Trophoblast cell (in vitro differentiated cells and primary cell): Measurements from ENCODE around the gene ATXN7L3B.
A peak's percentile ranks its signal among the peaks of the same experiment; 100 is the strongest.

Experiments used
- DNase-seq, 2 donors: peaks; one replicate each; pipeline ENCODE4 v3.0.0-alpha.2; 2016
- H2AFZ ChIP-seq: 2 replicates; pipeline ENCODE4 v1.6.1; 2013; ENCODE audit warnings: low read length, moderate library complexity, mild to moderate bottlenecking; ENCODE audit not compliant: insufficient read depth, poor library complexity
- H2AK5ac ChIP-seq: 2 replicates; pipeline ENCODE4 v1.6.1; 2013; ENCODE audit warnings: mild to moderate bottlenecking, low read length
- H2BK120ac ChIP-seq: 2 replicates; pipeline ENCODE4 v1.6.1; 2013; ENCODE audit warnings: low read length, mild to moderate bottlenecking, moderate library complexity; ENCODE audit not compliant: insufficient read depth, poor library complexity
- H2BK12ac ChIP-seq: 2 replicates; pipeline ENCODE4 v1.6.1; 2013; ENCODE audit warnings: mild to moderate bottlenecking, low read length, moderate library complexity
- H2BK5ac ChIP-seq: 2 replicates; pipeline ENCODE4 v1.6.1; 2013; ENCODE audit warnings: low read length, low read depth, moderate library complexity, mild to moderate bottlenecking; ENCODE audit not compliant: poor library complexity
- H3K14ac ChIP-seq: 2 replicates; pipeline ENCODE4 v1.6.1; 2013; ENCODE audit warnings: mild to moderate bottlenecking, low read length
- H3K18ac ChIP-seq: 2 replicates; pipeline ENCODE4 v1.6.1; 2013; ENCODE audit warnings: mild to moderate bottlenecking, low read length
- H3K23ac ChIP-seq: 2 replicates; pipeline ENCODE4 v1.6.1; 2013; ENCODE audit warnings: low read length
- H3K27ac ChIP-seq: 2 replicates; pipeline ENCODE4 v1.5.1; 2013; ENCODE audit warnings: low read depth, mild to moderate bottlenecking, inconsistent platforms, low read length, moderate library complexity
- H3K27me3 ChIP-seq: 2 replicates; pipeline ENCODE4 v1.6.1; 2013; ENCODE audit warnings: inconsistent platforms, mild to moderate bottlenecking, low read length, moderate library complexity; ENCODE audit not compliant: insufficient read depth
- H3K36me3 ChIP-seq, 2 experiments: 1 replicate in 1 of 2; 2 replicates in 1 of 2; pipeline ENCODE4 v1.6.1; 2013; ENCODE audit warnings: low read length in 2 of 2, mild to moderate bottlenecking in 2 of 2, moderate library complexity in 1 of 2; ENCODE audit not compliant: insufficient read depth in 2 of 2, control insufficient read depth in 1 of 2
- H3K4ac ChIP-seq: 2 replicates; pipeline ENCODE4 v1.6.1; 2013; ENCODE audit warnings: low read depth, mild to moderate bottlenecking, low read length, moderate library complexity
- H3K4me1 ChIP-seq, 2 experiments: 1 replicate in 1 of 2; 2 replicates in 1 of 2; pipeline ENCODE4 v1.6.1; 2013; ENCODE audit warnings: low read length in 2 of 2, mild to moderate bottlenecking in 2 of 2, moderate library complexity in 1 of 2; ENCODE audit not compliant: insufficient read depth in 2 of 2, control insufficient read depth in 1 of 2
- H3K4me2 ChIP-seq: 2 replicates; pipeline ENCODE4 v1.6.1; 2013; ENCODE audit warnings: inconsistent platforms, mild to moderate bottlenecking, low read length, moderate library complexity
- H3K4me3 ChIP-seq: 2 replicates; pipeline ENCODE4 v1.5.1; 2013; ENCODE audit warnings: mild to moderate bottlenecking, low read depth, low read length, inconsistent platforms
- H3K79me1 ChIP-seq: one replicate; pipeline ENCODE4 v1.6.1; 2013; ENCODE audit warnings: low read length
- H3K79me2 ChIP-seq: 2 replicates; pipeline ENCODE4 v1.6.1; 2013; ENCODE audit warnings: low read length, mild to moderate bottlenecking; ENCODE audit not compliant: control insufficient read depth, insufficient read depth, poor library complexity
- H3K9ac ChIP-seq: 2 replicates; pipeline ENCODE4 v1.6.1; 2013; ENCODE audit warnings: mild to moderate bottlenecking, low read length
- H3K9me3 ChIP-seq: 2 replicates; pipeline ENCODE4 v1.6.1; 2013; ENCODE audit warnings: low read depth, mild to moderate bottlenecking, control low read depth, inconsistent platforms, low read length; ENCODE audit not compliant: insufficient read depth
- H4K12ac ChIP-seq: 2 replicates; pipeline ENCODE4 v1.6.1; 2013; ENCODE audit warnings: low read depth, mild to moderate bottlenecking, low read length, moderate library complexity
- H4K8ac ChIP-seq: 2 replicates; pipeline ENCODE4 v1.6.1; 2013; ENCODE audit warnings: low read depth, mild to moderate bottlenecking, low read length, moderate library complexity
- H4K91ac ChIP-seq: one replicate; pipeline ENCODE4 v1.6.1; 2013; ENCODE audit warnings: low read depth, mild to moderate bottlenecking, low read length, moderate library complexity
- WGBS: extraction: QIAGEN DNeasy Blood & Tissue Kit; methylation state at CpG from one replicate; pipeline ENCODE4 v1.1.7; 2013; ENCODE audit warnings: missing lambda C conversion rate; ENCODE audit not compliant: insufficient read length, insufficient coverage; ENCODE audit errors: extremely low coverage; 5-methylcytosine and 5-hydroxymethylcytosine counted together

The ATXN7L3B gene

GRCh38 chr12:74539261-74539660 is 1.6 kb downstream of the ATXN7L3B start:
- Histone ChIP-seq H2AK5ac (no peak overlapping the region), H4K8ac (no peak overlapping the region), H3K14ac (no peak overlapping the region), H2BK120ac (no peak overlapping the region), H3K27ac (no peak overlapping the region), H3K79me2 (peaks cover 18% of the 10 kb centered on the region), H4K91ac (no peak overlapping the region), H3K4me3 (no peak overlapping the region), H3K36me3 (peaks cover 2% of the 10 kb centered on the region in 2 experiments), H3K9me3 (no peaks in the 10 kb centered on the region), H3K4ac (peak overlapping the region; percentile 71), H3K9ac (no peak overlapping the region), H3K18ac (no peak overlapping the region), H3K79me1 (peaks cover 6% of the 10 kb centered on the region), H3K23ac (no peak overlapping the region), H3K27me3 (no peaks in the 10 kb centered on the region), H3K4me2 (peak overlapping the region; percentile 61), H2BK12ac (no peak overlapping the region), H3K4me1 (peaks cover 5 to 12% of the 10 kb centered on the region in 2 experiments), H2BK5ac (no peak overlapping the region), H2AFZ (no peak overlapping the region), H4K12ac (no peak overlapping the region)
- DNase-seq: no peak
- WGBS: no CpG with 5 or more reads among the region's 4 CpGs

DNA sequence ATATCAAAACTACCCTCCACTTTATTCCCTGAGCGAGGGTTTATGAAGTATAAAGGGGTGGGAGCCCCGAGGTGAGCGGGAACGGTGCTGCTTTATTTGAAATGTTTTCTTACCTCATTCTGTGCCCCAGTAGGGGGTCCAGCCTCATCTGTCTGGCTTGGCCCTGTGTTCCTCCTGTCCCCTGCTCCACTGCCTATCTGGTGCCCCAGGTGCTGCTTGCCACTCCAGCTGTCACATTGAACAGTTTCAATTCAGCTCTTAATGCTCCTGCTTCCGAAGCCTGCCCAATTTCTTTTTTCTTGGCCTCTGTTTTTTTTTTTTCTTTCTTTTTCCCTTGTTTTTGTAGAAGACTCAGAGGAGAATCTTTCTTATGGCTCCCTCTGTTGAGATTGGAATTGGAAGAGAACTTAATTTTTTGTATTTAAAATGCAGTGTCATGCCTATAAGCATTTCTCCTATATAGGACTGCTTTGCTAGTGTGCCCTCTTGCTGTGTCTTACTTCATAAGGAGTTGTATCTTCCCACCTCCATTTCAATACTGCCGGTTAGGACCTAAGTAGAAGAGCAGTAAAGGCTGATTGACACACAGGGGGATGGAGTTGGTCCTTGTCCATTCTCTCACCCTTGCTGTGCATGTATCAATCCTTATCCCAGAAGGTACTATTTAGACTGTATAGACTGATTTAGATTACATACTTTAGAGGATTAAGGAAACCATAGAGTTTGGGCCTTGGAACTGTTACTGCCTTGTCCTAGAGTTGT is 2.3 kb downstream of the ATXN7L3B start:
- no peak overlapping the region for H3K9ac ChIP-seq
- no peak overlapping the region for H2BK5ac ChIP-seq
- H3K27me3 ChIP-seq: no peaks in the 10 kb centered on the region
- H4K8ac ChIP-seq: no peak overlapping the region
- H2BK12ac ChIP-seq: no peak overlapping the region
- no peaks in the 10 kb centered on the region for H3K9me3 ChIP-seq
- peaks cover 5 to 12% of the 10 kb centered on the region in 2 experiments for H3K4me1 ChIP-seq
- H3K4me3 ChIP-seq: no peak overlapping the region
- peaks cover 18% of the 10 kb centered on the region for H3K79me2 ChIP-seq
- no peak overlapping the region for H3K27ac ChIP-seq
- peak overlapping the region; percentile 71 for H3K4ac ChIP-seq
- DNase-seq: no peak
- H4K12ac ChIP-seq: no peak overlapping the region
- peaks cover 6% of the 10 kb centered on the region for H3K79me1 ChIP-seq
- H3K18ac ChIP-seq: no peak overlapping the region
- peak overlapping the region; percentile 61 for H3K4me2 ChIP-seq
- H2AFZ ChIP-seq: no peak overlapping the region
- H4K91ac ChIP-seq: no peak overlapping the region
- no CpG with 5 or more reads among the region's 6 CpGs for WGBS
- H2AK5ac ChIP-seq: no peak overlapping the region
- H3K14ac ChIP-seq: no peak overlapping the region
- H3K23ac ChIP-seq: no peak overlapping the region
- H2BK120ac ChIP-seq: no peak overlapping the region
- H3K36me3 ChIP-seq: peaks cover 2% of the 10 kb centered on the region in 2 experiments

GRCh38 chr12:74541074-74541473 is 3.4 kb downstream of the ATXN7L3B start:
- Histone ChIP-seq H2BK120ac (no peak overlapping the region), H3K79me2 (peaks cover 18% of the 10 kb centered on the region), H4K8ac (no peak overlapping the region), H3K79me1 (peaks cover 6% of the 10 kb centered on the region), H3K36me3 (peaks cover 2% of the 10 kb centered on the region in 2 experiments), H3K14ac (no peak overlapping the region), H3K27ac (no peak overlapping the region), H3K18ac (no peak overlapping the region), H3K4me3 (no peak overlapping the region), H3K4me1 (peaks cover 5 to 12% of the 10 kb centered on the region in 2 experiments), H4K91ac (no peak overlapping the region), H3K4ac (peak overlapping the region; percentile 15), H2BK12ac (no peak overlapping the region), H4K12ac (no peak overlapping the region), H3K9ac (no peak overlapping the region), H2AK5ac (no peak overlapping the region), H2AFZ (no peak overlapping the region), H3K27me3 (no peaks in the 10 kb centered on the region), H3K23ac (no peak overlapping the region), H3K9me3 (no peaks in the 10 kb centered on the region), H2BK5ac (no peak overlapping the region), H3K4me2 (no peak overlapping the region)
- WGBS: no CpG with 5 or more reads among the region's 3 CpGs
- DNase-seq: no peak

DNA sequence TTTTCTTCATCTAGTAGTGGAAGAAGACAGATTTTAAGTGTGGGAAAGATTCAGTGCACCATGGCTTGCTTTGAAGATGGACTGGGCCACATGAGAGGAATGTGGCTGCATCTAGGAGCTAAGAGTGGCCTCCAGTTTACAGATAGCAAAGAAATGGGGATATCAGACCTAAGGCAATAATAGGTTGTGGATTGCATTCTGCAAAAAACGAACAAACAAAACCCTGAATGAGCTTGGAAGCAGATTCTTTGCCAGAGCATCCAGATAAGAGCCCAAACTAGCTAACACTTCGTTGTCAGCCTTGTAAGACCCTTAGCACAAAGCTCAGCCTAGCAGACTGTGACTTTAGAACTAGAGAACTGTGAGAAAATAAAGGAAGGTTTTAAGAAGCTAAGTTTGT is 9.6 kb downstream of the ATXN7L3B start:
- no peaks in the 10 kb centered on the region for H3K36me3 ChIP-seq
- H3K79me1 ChIP-seq: no peaks in the 10 kb centered on the region
- no peaks in the 10 kb centered on the region for H3K27me3 ChIP-seq
- H3K27ac ChIP-seq: no peak overlapping the region
- H3K9me3 ChIP-seq: no peaks in the 10 kb centered on the region
- no peak overlapping the region for H2BK12ac ChIP-seq
- no peak overlapping the region for H3K18ac ChIP-seq
- H4K8ac ChIP-seq: no peak overlapping the region
- H2BK5ac ChIP-seq: no peak overlapping the region
- no peak overlapping the region for H3K4me2 ChIP-seq
- H3K9ac ChIP-seq: no peak overlapping the region
- no peak overlapping the region for H2BK120ac ChIP-seq
- H3K4ac ChIP-seq: no peak overlapping the region
- no peak overlapping the region for H2AFZ ChIP-seq
- H3K23ac ChIP-seq: no peak overlapping the region
- no CpG with 5 or more reads among the region's 2 CpGs for WGBS
- H3K4me1 ChIP-seq: no peaks in the 10 kb centered on the region
- no peak overlapping the region for H3K14ac ChIP-seq
- H3K79me2 ChIP-seq: no peaks in the 10 kb centered on the region
- no peak overlapping the region for H2AK5ac ChIP-seq
- no peak overlapping the region for H3K4me3 ChIP-seq
- no peak overlapping the region for H4K91ac ChIP-seq
- H4K12ac ChIP-seq: no peak overlapping the region
- no peak for DNase-seq
